Measurements from ENCODE around the gene NCSTN.

DNA sequence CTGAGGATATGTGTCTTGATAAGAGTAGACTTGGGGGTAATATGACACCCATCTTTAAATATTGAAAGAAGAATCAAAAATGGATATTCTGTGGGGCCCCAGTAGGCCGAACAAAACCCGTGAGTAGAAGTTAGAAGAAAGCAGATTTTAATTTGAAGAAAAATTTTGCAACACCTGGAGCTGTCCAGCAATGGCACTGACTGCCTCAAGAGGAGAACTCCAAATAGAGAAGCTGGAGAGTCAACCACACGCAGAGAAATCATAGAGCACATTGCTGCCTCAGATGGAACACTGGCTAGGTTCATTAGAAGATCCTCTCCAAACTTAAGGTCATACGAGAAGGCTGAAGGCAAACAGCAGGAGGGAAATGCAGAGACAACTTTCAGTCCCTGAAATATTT is 30.5 kb downstream of the NCSTN start:
- no peak for TF ChIP-seq EP300 (conservative IDR thresholded peaks at IDR 0.05; ENCODE audit: poor library complexity, severe bottlenecking)
- TF ChIP-seq RAD21 (conservative IDR thresholded peaks at IDR 0.05) = no peak
- TF ChIP-seq EZH2 (IDR thresholded peaks at IDR 0.05; ENCODE audit: borderline replicate concordance, insufficient read depth, low read length, poor library complexity, severe bottlenecking) = no peak
- no peak for TF ChIP-seq POLR2AphosphoS5 (IDR thresholded peaks at IDR 0.05)
